GM10248 (cell line): ENCODE measurements around the gene ARF4.
"Not testable (repeated sequence)": the region's sequence is repeated elsewhere in the genome, so short reads cannot be mapped to it uniquely, and the experiment has no call there.

Experiments
- CTCF ChIA-PET: fragments of 300-600 bp; sonication (Branson Sonifier 250); formaldehyde crosslinking; extraction: SDS; loops from one replicate; lab custom pipeline; 2021; ENCODE audit warnings: antibody characterized with exemption; lab: Yijun Ruan, JAX
- POLR2A ChIA-PET: fragments of 350-650 bp; sonication (Branson Sonifier 250); formaldehyde crosslinking; extraction: SDS; loops from one replicate; lab custom pipeline; 2020; ENCODE audit warnings: antibody characterized with exemption; lab: Yijun Ruan, JAX
- DNase-seq: peaks from one replicate; pipeline ENCODE4 v3.0.0; 2012; ENCODE audit errors: extremely low spot score
- CTCF ChIP-seq: IDR thresholded peaks from 2 replicates; pipeline ENCODE4 v1.5.1; 2012; ENCODE audit warnings: mild to moderate bottlenecking, low read depth; ENCODE audit errors: extremely low read depth, missing control alignments, control extremely low read depth

Gene ARF4

GRCh38 chr3:57622362-57622761 is 25.2 kb upstream of the ARF4 start:
- CTCF ChIA-PET: no interaction called here
- DNase-seq: no peak
- POLR2A ChIA-PET: no interaction called here
- no peak for TF ChIP-seq CTCF

GRCh38 chr3:57617739-57618138 is 20.6 kb upstream of the ARF4 start:
- CTCF ChIA-PET: interaction anchor here (1.5 kb wide), 1 partner anchor 10 kb away, joined by 4 read pairs; no protein-coding TSS in a partner anchor
- no peak for DNase-seq

GRCh38 chr3:57616233-57616632 is 19.1 kb upstream of the ARF4 start:
- DNase-seq: no peak
- no peak for TF ChIP-seq CTCF
- POLR2A ChIA-PET: interaction anchor here (0.6 kb wide), 1 partner anchor 158 kb away, joined by 8 read pairs; no protein-coding TSS in a partner anchor
- CTCF ChIA-PET: interaction anchor here (1.4 to 2.2 kb wide), 2 partner anchors 13 to 16 kb away, joined by 4 to 6 read pairs; no protein-coding TSS in a partner anchor

More at GRCh38 chr3:57617739-57618138, 20.6 kb upstream of the ARF4 start:
- no peak for TF ChIP-seq CTCF
- POLR2A ChIA-PET: no interaction called here

- POLR2A ChIA-PET, CTCF ChIA-PET, DNase-seq: not testable (repeated sequence)
Observed at GRCh38 chr3:57611870-57612269, 14.7 kb upstream of the ARF4 start.

GRCh38 chr3:57605683-57606082 is 8.5 kb upstream of the ARF4 start:
- ChIA-PET POLR2A (no interaction called here), CTCF (no interaction called here)

GRCh38 chr3:57604971-57605370 is 7.8 kb upstream of the ARF4 start:
- ChIA-PET CTCF (interaction anchor here (1.1 kb wide), 1 partner anchor 75 kb away, joined by 3 read pairs; no protein-coding TSS in a partner anchor), POLR2A (no interaction called here)
- no peak for DNase-seq
- no peak for TF ChIP-seq CTCF

More at GRCh38 chr3:57605683-57606082, 8.5 kb upstream of the ARF4 start:
- TF ChIP-seq CTCF: no peak
- DNase-seq: no peak

- ChIA-PET POLR2A (no interaction called here), CTCF (interaction anchor here (1.1 to 1.3 kb wide), 2 partner anchors 17 to 80 kb away, joined by 3 to 4 read pairs; no protein-coding TSS in a partner anchor)
- no peak for DNase-seq
- TF ChIP-seq CTCF: no peak
Observed at GRCh38 chr3:57600195-57600594, 3.1 kb upstream of the ARF4 start.
